Measurements from ENCODE around the gene PARVB.

Gene PARVB

DNA sequence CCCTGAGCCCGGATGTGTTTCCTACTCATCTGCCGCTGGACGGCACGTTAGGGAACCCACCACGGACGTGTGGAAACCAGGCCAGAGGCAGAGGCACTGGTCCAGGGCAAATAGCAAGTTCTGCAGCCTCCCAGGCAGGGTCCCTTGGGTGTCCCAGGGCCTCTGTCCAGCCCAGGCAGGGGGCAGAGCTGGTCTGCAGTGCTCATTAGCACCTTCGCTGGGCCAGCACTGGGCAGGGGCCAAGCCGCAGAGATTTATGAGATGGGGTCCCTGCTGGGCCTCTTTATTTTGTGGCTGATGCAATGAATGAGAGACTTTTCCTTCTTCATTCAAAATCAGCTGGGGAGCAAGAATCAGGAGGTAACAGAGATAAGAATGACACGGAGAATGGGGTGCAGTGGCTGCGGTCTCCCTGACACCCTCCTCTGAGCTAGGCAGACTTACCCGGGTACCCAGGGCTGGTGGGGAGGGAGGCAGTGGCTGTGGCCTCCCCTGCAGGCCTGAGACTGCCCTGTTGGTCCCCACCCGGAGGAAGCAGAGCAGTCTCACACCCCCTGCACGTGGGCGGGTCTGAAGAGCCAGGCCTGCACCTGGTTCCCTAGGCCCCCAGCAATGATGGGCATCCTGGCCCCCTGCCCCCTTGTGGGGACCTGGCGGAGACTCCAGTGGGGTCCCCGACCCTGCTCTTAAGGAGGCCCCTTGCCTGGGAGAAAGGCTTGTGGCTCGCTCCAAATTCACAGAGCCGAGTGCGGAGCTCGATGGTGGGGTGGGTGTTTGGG is 142.6 kb downstream of the PARVB start:
- WGBS, 2 experiments: 88 to 90% methylated on average over 20 of the region's 20 CpGs
- Histone ChIP-seq H3K27ac (ENCODE audit: insufficient read depth, low read depth, low read length, poor library complexity, severe bottlenecking) (peak overlapping the region; percentile 8), H3K4me3 (ENCODE audit: insufficient read depth, low read depth, low read length) (no peak overlapping the region), H3K9me3 (ENCODE audit: control insufficient read depth, low read length) (no peaks in the 10 kb centered on the region), H3K27me3 (ENCODE audit: control insufficient read depth, insufficient read depth, low read length, poor library complexity, severe bottlenecking) (no peaks in the 10 kb centered on the region), H3K4me1 (ENCODE audit: control insufficient read depth, insufficient read depth, low read length) (peaks cover 2% of the 10 kb centered on the region), H3K36me3 (ENCODE audit: control insufficient read depth, insufficient read depth, low read length) (no peaks in the 10 kb centered on the region)

DNA sequence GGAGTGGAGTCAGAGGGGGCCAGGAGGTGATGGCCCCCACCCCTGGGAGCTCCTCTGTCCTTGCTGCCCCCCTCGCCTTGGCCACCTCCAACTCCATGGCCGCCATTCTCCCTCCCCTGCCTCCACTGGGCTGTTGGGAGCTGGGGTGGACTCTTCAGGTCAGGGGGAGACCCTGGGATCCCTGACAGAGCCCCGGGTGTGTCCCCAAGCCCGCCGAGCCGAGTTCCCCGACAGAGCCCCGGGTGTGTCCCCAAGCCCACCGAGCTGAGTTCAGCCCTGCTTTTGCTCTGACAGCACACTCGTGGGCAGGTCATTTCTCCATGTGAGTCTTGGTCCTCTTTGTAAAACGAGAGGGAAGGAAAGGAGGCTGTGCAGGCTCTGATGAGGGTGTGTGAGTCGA is 143.4 kb downstream of the PARVB start:
- no peaks in the 10 kb centered on the region for H3K27me3 ChIP-seq (ENCODE audit: control insufficient read depth, insufficient read depth, low read length, poor library complexity, severe bottlenecking)
- peaks cover 2% of the 10 kb centered on the region for H3K4me1 ChIP-seq (ENCODE audit: control insufficient read depth, insufficient read depth, low read length)
- H3K4me3 ChIP-seq (ENCODE audit: insufficient read depth, low read depth, low read length): no peak overlapping the region
- H3K36me3 ChIP-seq (ENCODE audit: control insufficient read depth, insufficient read depth, low read length): no peaks in the 10 kb centered on the region
- 93 to 94% methylated on average over 12 of the region's 12 CpGs for WGBS, 2 experiments
- no peak overlapping the region for H3K27ac ChIP-seq (ENCODE audit: insufficient read depth, low read depth, low read length, poor library complexity, severe bottlenecking)
- H3K9me3 ChIP-seq (ENCODE audit: control insufficient read depth, low read length): no peaks in the 10 kb centered on the region

DNA sequence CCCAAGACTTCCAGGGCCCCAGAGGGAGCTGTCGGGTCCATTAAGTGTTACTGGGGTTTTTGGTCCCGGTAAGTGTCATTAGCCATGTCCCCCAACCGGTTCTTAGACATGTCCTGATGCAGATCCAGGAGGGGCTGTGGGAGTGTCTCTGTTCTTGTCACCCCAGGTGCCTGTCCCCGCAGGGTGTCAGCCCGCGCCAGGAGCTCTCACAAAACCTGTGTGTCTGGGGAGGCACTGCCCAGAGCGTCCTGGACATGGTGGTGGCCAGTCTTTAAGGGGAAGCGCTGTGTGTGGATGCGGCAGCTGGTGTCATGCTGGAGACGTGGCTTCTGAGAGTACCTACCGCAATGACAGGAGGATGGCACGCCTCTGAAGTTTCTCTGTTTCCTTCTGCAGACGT is 144.1 kb downstream of the PARVB start:
- no peak overlapping the region for H3K4me3 ChIP-seq (ENCODE audit: insufficient read depth, low read depth, low read length)
- no peaks in the 10 kb centered on the region for H3K9me3 ChIP-seq (ENCODE audit: control insufficient read depth, low read length)
- peaks cover 2% of the 10 kb centered on the region for H3K4me1 ChIP-seq (ENCODE audit: control insufficient read depth, insufficient read depth, low read length)
- no peaks in the 10 kb centered on the region for H3K36me3 ChIP-seq (ENCODE audit: control insufficient read depth, insufficient read depth, low read length)
- H3K27ac ChIP-seq (ENCODE audit: insufficient read depth, low read depth, low read length, poor library complexity, severe bottlenecking): no peak overlapping the region
- 90 to 91% methylated on average over 13 of the region's 13 CpGs for WGBS, 2 experiments
- H3K27me3 ChIP-seq (ENCODE audit: control insufficient read depth, insufficient read depth, low read length, poor library complexity, severe bottlenecking): no peaks in the 10 kb centered on the region

DNA sequence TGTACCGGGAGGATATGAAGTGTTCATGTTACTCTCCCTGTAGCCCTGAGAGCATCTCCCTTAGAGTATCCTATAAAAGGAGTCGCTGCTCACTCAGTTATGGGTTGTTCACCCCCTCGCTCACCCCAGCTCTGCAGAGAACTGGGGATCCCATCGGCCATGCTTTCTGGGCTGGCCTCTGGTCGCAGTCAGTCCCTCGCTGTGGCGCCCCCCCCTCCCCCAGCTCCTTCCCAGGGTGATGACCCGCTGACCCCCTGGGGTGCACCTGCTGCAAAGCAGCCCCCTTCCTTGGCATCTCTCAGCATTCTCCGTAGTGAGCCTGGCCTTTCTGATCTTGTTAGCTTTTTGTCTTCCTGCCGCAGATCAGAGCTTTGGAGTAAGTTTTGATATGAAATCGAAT is 146.4 kb downstream of the PARVB start:
- 75 to 76% methylated on average over 11 of the region's 11 CpGs for whole genome bisulfite sequencing, 2 experiments

DNA sequence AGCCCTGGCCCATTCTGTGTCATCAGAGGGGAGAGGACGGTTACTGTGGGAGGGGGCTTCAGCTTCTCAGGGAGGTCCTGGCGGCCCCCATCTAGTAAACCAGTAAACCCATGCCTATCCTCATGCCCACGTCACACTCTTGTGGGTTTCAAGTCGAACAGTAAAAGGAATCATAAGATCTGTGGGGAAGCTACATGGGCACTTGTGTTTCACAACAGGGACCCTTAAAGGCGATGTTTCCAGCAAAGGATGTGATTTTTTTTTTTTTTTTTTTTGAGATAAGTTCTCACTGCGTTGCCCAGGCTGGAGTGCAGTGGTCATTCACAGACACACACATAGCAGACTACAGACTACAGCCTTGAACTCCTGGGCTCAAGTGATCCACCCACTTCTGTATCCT is 147.5 kb downstream of the PARVB start:
- Histone ChIP-seq H3K27ac (ENCODE audit: insufficient read depth, low read depth, low read length, poor library complexity, severe bottlenecking) (no peak overlapping the region), H3K4me1 (ENCODE audit: control insufficient read depth, insufficient read depth, low read length) (peaks cover 7% of the 10 kb centered on the region), H3K9me3 (ENCODE audit: control insufficient read depth, low read length) (no peaks in the 10 kb centered on the region), H3K27me3 (ENCODE audit: control insufficient read depth, insufficient read depth, low read length, poor library complexity, severe bottlenecking) (no peaks in the 10 kb centered on the region), H3K4me3 (ENCODE audit: insufficient read depth, low read depth, low read length) (no peak overlapping the region), H3K36me3 (ENCODE audit: control insufficient read depth, insufficient read depth, low read length) (no peaks in the 10 kb centered on the region)
- 89 to 90% methylated on average over 6 of the region's 6 CpGs for WGBS, 2 experiments

More for the DNA sequence above, 146.4 kb downstream of the PARVB start:
- H3K27ac ChIP-seq (ENCODE audit: insufficient read depth, low read depth, low read length, poor library complexity, severe bottlenecking): no peak overlapping the region
- H3K4me1 ChIP-seq (ENCODE audit: control insufficient read depth, insufficient read depth, low read length): peaks cover 7% of the 10 kb centered on the region
- no peak overlapping the region for H3K4me3 ChIP-seq (ENCODE audit: insufficient read depth, low read depth, low read length)
- no peaks in the 10 kb centered on the region for H3K36me3 ChIP-seq (ENCODE audit: control insufficient read depth, insufficient read depth, low read length)
- H3K9me3 ChIP-seq (ENCODE audit: control insufficient read depth, low read length): no peaks in the 10 kb centered on the region
- no peaks in the 10 kb centered on the region for H3K27me3 ChIP-seq (ENCODE audit: control insufficient read depth, insufficient read depth, low read length, poor library complexity, severe bottlenecking)

DNA sequence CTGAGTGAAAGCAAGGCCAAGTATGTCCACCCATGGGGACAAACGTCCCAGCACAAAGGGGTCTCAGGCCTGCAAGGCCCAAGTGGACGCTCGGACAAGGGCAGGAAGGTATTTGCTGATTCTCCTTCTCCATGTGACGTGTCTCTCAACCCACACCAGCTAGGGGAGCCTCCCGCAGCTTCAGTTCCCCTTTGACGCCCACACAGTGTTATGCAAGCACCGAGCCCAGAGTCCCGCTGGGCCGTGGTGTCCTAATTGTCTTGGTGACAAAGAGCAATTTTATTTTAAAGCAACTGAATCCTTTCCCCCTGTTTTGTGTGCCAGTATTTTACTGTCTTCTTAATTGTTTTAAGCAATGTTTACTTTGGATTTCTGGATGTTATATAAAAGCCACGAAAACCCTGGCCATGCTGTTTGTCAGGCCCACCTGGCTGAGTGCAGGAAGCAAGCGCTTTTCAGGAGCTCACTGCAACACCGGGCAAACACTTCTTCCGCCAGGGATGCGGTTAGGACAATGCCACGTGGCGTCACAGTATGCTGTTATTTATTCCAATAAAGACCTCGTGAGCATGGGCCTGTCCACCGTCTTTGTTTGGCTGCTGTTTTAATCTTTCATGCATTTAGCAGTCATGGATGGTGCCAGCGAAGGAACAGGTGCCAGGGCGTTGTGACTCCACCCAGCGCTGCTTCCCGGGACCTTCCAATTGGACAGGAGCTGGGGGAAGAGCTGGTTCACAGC is 148.4 kb downstream of the PARVB start:
- Histone ChIP-seq H3K27me3 (ENCODE audit: control insufficient read depth, insufficient read depth, low read length, poor library complexity, severe bottlenecking) (no peaks in the 10 kb centered on the region), H3K36me3 (ENCODE audit: control insufficient read depth, insufficient read depth, low read length) (no peaks in the 10 kb centered on the region), H3K4me3 (ENCODE audit: insufficient read depth, low read depth, low read length) (no peak overlapping the region), H3K9me3 (ENCODE audit: control insufficient read depth, low read length) (no peaks in the 10 kb centered on the region), H3K4me1 (ENCODE audit: control insufficient read depth, insufficient read depth, low read length) (peaks cover 5% of the 10 kb centered on the region), H3K27ac (ENCODE audit: insufficient read depth, low read depth, low read length, poor library complexity, severe bottlenecking) (no peak overlapping the region)
- WGBS, 2 experiments: 43 to 53% methylated on average over 22 of the region's 22 CpGs

DNA sequence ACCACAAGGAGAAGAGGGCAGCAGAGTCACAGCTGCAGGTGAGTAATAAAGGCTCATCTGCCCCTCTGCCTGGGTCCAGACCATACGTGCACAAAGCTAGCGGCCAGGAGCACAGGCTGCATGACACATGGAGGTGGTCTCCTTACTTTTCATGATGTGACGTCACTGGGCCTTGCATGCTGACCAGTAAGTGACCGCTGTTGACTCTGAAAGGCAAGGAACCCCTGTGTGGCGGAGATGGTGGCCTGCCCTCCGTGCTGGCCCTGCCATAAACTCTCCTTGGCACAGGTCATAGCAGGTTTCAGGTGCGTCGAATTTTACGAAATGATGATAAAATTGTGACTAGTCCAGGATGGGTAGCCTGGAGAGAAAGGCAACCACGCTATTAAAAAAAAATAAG is 149.1 kb downstream of the PARVB start:
- Histone ChIP-seq H3K27ac (ENCODE audit: insufficient read depth, low read depth, low read length, poor library complexity, severe bottlenecking) (no peak overlapping the region), H3K27me3 (ENCODE audit: control insufficient read depth, insufficient read depth, low read length, poor library complexity, severe bottlenecking) (no peaks in the 10 kb centered on the region), H3K4me3 (ENCODE audit: insufficient read depth, low read depth, low read length) (no peak overlapping the region), H3K36me3 (ENCODE audit: control insufficient read depth, insufficient read depth, low read length) (no peaks in the 10 kb centered on the region), H3K9me3 (ENCODE audit: control insufficient read depth, low read length) (no peaks in the 10 kb centered on the region), H3K4me1 (ENCODE audit: control insufficient read depth, insufficient read depth, low read length) (peaks cover 5% of the 10 kb centered on the region)
- WGBS, 2 experiments: 93 to 94% methylated on average over 10 of the region's 10 CpGs

DNA sequence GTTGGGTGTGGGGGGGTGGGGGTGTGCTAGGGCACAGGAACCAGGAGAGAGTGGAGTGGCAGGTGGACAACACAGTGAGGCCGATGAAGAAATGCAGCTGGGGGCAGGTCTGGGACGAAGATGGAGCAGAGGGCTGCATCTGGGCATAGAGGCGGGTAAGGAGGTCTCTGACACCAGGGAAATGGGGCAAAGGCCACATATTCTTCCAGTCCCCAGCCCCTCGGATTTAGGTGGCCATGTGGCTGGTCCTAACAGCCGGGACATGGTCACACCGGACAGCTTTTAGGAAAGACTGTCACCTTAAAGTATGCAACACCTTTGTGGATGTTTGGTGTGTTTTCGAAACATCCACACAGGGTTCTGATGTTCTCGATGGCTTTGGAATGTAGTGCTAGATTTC is 151.6 kb downstream of the PARVB start:
- Histone ChIP-seq H3K36me3 (ENCODE audit: control insufficient read depth, insufficient read depth, low read length) (no peaks in the 10 kb centered on the region), H3K9me3 (ENCODE audit: control insufficient read depth, low read length) (no peaks in the 10 kb centered on the region), H3K27ac (ENCODE audit: insufficient read depth, low read depth, low read length, poor library complexity, severe bottlenecking) (no peak overlapping the region), H3K4me3 (ENCODE audit: insufficient read depth, low read depth, low read length) (no peak overlapping the region), H3K27me3 (ENCODE audit: control insufficient read depth, insufficient read depth, low read length, poor library complexity, severe bottlenecking) (no peaks in the 10 kb centered on the region), H3K4me1 (ENCODE audit: control insufficient read depth, insufficient read depth, low read length) (peaks cover 17% of the 10 kb centered on the region)
- WGBS, 2 experiments: 81 to 83% methylated on average over 8 of the region's 8 CpGs

DNA sequence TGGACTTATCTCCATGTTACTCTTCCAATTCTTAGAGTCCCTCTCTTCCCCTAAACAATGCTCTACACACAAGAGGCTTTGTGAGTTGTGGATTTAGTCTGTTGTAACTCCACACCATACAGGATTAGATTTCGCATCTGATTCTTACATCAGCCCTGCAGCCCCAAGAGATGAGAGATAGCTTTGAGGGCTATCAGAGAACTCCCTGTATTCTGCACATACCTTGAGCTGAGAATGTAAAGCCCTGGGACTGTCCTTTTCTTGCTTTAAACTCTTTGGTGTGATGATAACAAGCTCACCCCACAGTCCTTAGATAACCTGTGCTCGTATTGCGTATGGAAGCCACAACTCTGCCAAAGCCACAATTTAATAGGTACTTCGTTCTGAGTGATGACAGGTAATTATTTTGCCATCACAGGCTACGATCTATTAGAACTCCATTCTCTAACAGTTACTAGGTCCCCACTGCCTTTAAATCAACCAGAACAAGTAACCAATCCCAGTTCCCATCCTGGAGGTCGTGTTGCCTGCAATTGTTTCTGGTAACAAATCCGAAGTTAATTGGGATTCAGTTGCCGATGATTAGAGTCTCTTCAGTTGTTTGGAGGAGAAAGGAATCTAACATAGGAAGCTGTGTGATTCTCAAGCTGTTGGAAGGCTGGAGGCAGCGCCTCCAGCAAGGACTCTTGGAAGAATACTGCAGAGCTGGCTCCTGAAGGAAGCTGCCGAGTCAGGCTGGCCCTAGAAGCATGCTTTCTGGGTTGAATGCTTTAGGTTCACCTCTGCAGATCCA is 155.3 kb downstream of the PARVB start:
- Histone ChIP-seq H3K4me1 (ENCODE audit: control insufficient read depth, insufficient read depth, low read length) (peaks cover 22% of the 10 kb centered on the region), H3K4me3 (ENCODE audit: insufficient read depth, low read depth, low read length) (no peak overlapping the region), H3K36me3 (ENCODE audit: control insufficient read depth, insufficient read depth, low read length) (no peaks in the 10 kb centered on the region), H3K9me3 (ENCODE audit: control insufficient read depth, low read length) (no peaks in the 10 kb centered on the region), H3K27ac (ENCODE audit: insufficient read depth, low read depth, low read length, poor library complexity, severe bottlenecking) (peak overlapping the region; percentile 26), H3K27me3 (ENCODE audit: control insufficient read depth, insufficient read depth, low read length, poor library complexity, severe bottlenecking) (no peaks in the 10 kb centered on the region)
- WGBS, 2 experiments: 73 to 78% methylated on average over 10 of the region's 10 CpGs
